Tibial artery (tissue), 4 donors: ENCODE data around the gene SGSM2.

Experiments
- DNase-seq, 2 donors: peaks; one replicate each; pipeline ENCODE4 v3.0.0-alpha.2; 2019
- H3K27ac ChIP-seq, 2 donors: fragments of 200-600 bp; sonication (generic) in 1 of 2; 1 replicate in 1 of 2; 2 replicates in 1 of 2; pipeline ENCODE4 v1.5.1; 2018 to 2019; ENCODE audit warnings: mild to moderate bottlenecking in 1 of 2
- H3K27me3 ChIP-seq, 2 donors: fragments of 200-600 bp; sonication (generic) in 1 of 2; one replicate each; pipeline versions ENCODE4 v1.5.1 to v1.6.0; 2016 to 2019
- H3K36me3 ChIP-seq, 3 donors: fragments of 200-600 bp; sonication (generic) in 2 of 3; one replicate each; pipeline ENCODE4 v1.5.1; 2016 to 2019; ENCODE audit warnings: mild to moderate bottlenecking in 2 of 3
- H3K4me1 ChIP-seq, 4 donors: fragments of 200-600 bp; sonication (generic) in 2 of 4; 1 replicate in 3 of 4; 2 replicates in 1 of 4; pipeline ENCODE4 v1.5.1; 2016 to 2019
- H3K4me3 ChIP-seq, 2 donors: fragments of 200-600 bp; sonication (generic) in 1 of 2; 1 replicate in 1 of 2; 2 replicates in 1 of 2; pipeline ENCODE4 v1.5.1; 2018 to 2019; ENCODE audit warnings: mild to moderate bottlenecking in 2 of 2
- H3K9me3 ChIP-seq, 3 donors: fragments of 200-600 bp; sonication (generic) in 1 of 3; one replicate each; pipeline ENCODE4 v1.5.1; 2016 to 2019
- CTCF ChIP-seq, 2 experiments: fragments of 200-600 bp in 1 of 2; fragments of 450-650 bp in 1 of 2; IDR thresholded peaks; one replicate each; pipeline ENCODE4 v1.5.1; 2017 to 2019; ENCODE audit warnings: antibody characterized with exemption in 2 of 2, mild to moderate bottlenecking in 1 of 2, moderate library complexity in 1 of 2
- intact Hi-C: fragments of 100-400 bp; cut with DNase I; formaldehyde crosslinking; loops from one replicate; pipeline ENCODE4 v1.15.0; 2023; ENCODE audit warnings: low total_unique reads

The SGSM2 gene

GRCh38 chr17:2401426-2402221, 64.3 kb downstream of the SGSM2 start:
- Histone ChIP-seq H3K4me3 (peak overlapping the region; percentile 65 to 88), H3K27ac (peak overlapping the region; percentile 91 to 100), H3K4me1 (peaks cover 7 to 64% (median 53%) of the 10 kb centered on the region in 4 donors), H3K27me3 (no peaks in the 10 kb centered on the region), H3K36me3 (no peaks in the 10 kb centered on the region), H3K9me3 (no peaks in the 10 kb centered on the region)
- peak; percentile 100 for DNase-seq
- TF ChIP-seq CTCF (IDR thresholded peaks at IDR 0.05), result peak in 1 of 2 experiments; percentile 29
- intact Hi-C loops, result no loop called here

GRCh38 chr17:2402544-2402943, 65.2 kb downstream of the SGSM2 start:
- Histone ChIP-seq H3K9me3 (no peaks in the 10 kb centered on the region), H3K27ac (peak overlapping the region; percentile 91 to 100), H3K4me3 (peak overlapping the region; percentile 65 to 88), H3K27me3 (no peaks in the 10 kb centered on the region), H3K4me1 (peaks cover 0 to 67% (median 54%) of the 10 kb centered on the region in 4 donors), H3K36me3 (no peaks in the 10 kb centered on the region)
- intact Hi-C loops, result no loop called here
- DNase-seq, result peak in 1 of 2 donors; percentile 75
- TF ChIP-seq CTCF (IDR thresholded peaks at IDR 0.05), result no peak

GRCh38 chr17:2403044-2403443, 65.7 kb downstream of the SGSM2 start:
- peaks cover 0 to 66% (median 53%) of the 10 kb centered on the region in 4 donors for H3K4me1 ChIP-seq
- H3K36me3 ChIP-seq, result no peaks in the 10 kb centered on the region
- H3K27me3 ChIP-seq, result no peaks in the 10 kb centered on the region
- peak overlapping the region; percentile 65 to 88 for H3K4me3 ChIP-seq
- TF ChIP-seq CTCF (IDR thresholded peaks at IDR 0.05), result no peak
- DNase-seq, result no peak
- H3K27ac ChIP-seq, result peak overlapping the region; percentile 91 to 100
- H3K9me3 ChIP-seq, result no peaks in the 10 kb centered on the region
- intact Hi-C loops, result no loop called here

GRCh38 chr17:2405247-2405926, 68.1 kb downstream of the SGSM2 start:
- no peak overlapping the region for H3K4me3 ChIP-seq
- intact Hi-C loops, result no loop called here
- H3K9me3 ChIP-seq, result no peaks in the 10 kb centered on the region
- no peak for DNase-seq
- peak overlapping the region; percentile 33 to 91 for H3K27ac ChIP-seq
- no peaks in the 10 kb centered on the region for H3K27me3 ChIP-seq
- no peak for TF ChIP-seq CTCF (IDR thresholded peaks at IDR 0.05)
- peaks cover 0 to 59% (median 43%) of the 10 kb centered on the region in 4 donors for H3K4me1 ChIP-seq
- no peaks in the 10 kb centered on the region for H3K36me3 ChIP-seq

GRCh38 chr17:2406271-2406902, 69.1 kb downstream of the SGSM2 start:
- Histone ChIP-seq H3K4me3 (peak overlapping the region; percentile 2 to 5), H3K27me3 (no peaks in the 10 kb centered on the region), H3K36me3 (no peaks in the 10 kb centered on the region), H3K4me1 (peaks cover 0 to 59% (median 43%) of the 10 kb centered on the region in 4 donors), H3K9me3 (no peaks in the 10 kb centered on the region), H3K27ac (peak overlapping the region; percentile 91)
- peak in 1 of 2 donors; percentile 63 for DNase-seq
- TF ChIP-seq CTCF (IDR thresholded peaks at IDR 0.05), result no peak
- intact Hi-C loops, result no loop called here
